ENCODE data around the gene HOTAIR. TPM values are rescaled to one million over a fixed set of nuclear protein-coding genes. Genes with fewer than 3 reads are reported as not detected.

The HOTAIR gene
- total RNA-seq, 3 donors from 2014 or later = not detected

DNA sequence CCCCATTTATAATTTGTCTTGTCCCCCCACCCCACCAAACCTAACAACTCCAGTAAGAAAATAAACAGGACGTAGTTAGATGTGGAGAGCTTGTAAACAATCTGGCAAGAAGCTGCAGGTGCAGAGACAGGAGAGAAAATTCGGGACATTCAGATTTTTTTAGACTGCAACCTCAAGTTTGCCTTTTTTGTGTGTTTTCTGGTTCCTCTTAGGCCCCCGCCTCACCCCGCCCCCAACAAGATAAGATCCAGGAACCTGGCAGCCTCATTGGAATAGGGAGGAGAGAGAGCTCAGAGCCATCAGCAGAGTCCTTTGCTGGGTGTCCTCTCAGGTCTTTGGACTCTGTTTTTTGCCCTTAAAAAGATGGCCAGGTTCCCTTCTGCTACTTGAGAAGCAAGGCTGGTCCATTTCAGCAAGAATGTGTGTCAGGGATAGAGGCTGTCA, 13.1 kb upstream of the HOTAIR start:
- TF ChIP-seq, protein P1, sequence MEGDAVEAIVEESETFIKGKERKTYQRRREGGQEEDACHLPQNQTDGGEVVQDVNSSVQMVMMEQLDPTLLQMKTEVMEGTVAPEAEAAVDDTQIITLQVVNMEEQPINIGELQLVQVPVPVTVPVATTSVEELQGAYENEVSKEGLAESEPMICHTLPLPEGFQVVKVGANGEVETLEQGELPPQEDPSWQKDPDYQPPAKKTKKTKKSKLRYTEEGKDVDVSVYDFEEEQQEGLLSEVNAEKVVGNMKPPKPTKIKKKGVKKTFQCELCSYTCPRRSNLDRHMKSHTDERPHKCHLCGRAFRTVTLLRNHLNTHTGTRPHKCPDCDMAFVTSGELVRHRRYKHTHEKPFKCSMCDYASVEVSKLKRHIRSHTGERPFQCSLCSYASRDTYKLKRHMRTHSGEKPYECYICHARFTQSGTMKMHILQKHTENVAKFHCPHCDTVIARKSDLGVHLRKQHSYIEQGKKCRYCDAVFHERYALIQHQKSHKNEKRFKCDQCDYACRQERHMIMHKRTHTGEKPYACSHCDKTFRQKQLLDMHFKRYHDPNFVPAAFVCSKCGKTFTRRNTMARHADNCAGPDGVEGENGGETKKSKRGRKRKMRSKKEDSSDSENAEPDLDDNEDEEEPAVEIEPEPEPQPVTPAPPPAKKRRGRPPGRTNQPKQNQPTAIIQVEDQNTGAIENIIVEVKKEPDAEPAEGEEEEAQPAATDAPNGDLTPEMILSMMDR (IDR thresholded peaks at IDR 0.05) = no peak
- ATAC-seq = no peak
- H3K36me3 ChIP-seq (ENCODE audit: low read depth) = no peaks in the 10 kb centered on the region

GRCh38 chr12:53986686-53987483, 12.1 kb upstream of the HOTAIR start:
- Histone ChIP-seq H3K36me3 (ENCODE audit: low read depth) (no peaks in the 10 kb centered on the region), H3K4me3 (no peak overlapping the region), H3K4me1 (ENCODE audit: low read depth) (peaks cover 15% of the 10 kb centered on the region), H3K9me3 (no peaks in the 10 kb centered on the region)
- ATAC-seq = no peak
- TF ChIP-seq, protein P1 (IDR thresholded peaks at IDR 0.05) = no peak
- intact Hi-C loops (cut with DNase I, micrococcal nuclease) = no loop called here
- peak in 1 of 3 donors; percentile 18 for DNase-seq

More for the DNA sequence above, 13.1 kb upstream of the HOTAIR start:
- no peak for DNase-seq
- Histone ChIP-seq H3K4me3 (no peak overlapping the region), H3K4me1 (ENCODE audit: low read depth) (peaks cover 15% of the 10 kb centered on the region), H3K9me3 (no peaks in the 10 kb centered on the region)
- intact Hi-C loops (cut with DNase I, micrococcal nuclease) = no loop called here

GRCh38 chr12:53985994-53986685, 11.4 kb upstream of the HOTAIR start:
- ATAC-seq (peak; percentile 24), DNase-seq (peak in 1 of 3 donors; percentile 46)
- peaks cover 15% of the 10 kb centered on the region for H3K4me1 ChIP-seq (ENCODE audit: low read depth)
- H3K36me3 ChIP-seq (ENCODE audit: low read depth) = no peaks in the 10 kb centered on the region
- TF ChIP-seq, protein P1 (IDR thresholded peaks at IDR 0.05) = no peak
- H3K4me3 ChIP-seq = no peak overlapping the region
- intact Hi-C loops (cut with DNase I, micrococcal nuclease) = no loop called here
- no peaks in the 10 kb centered on the region for H3K9me3 ChIP-seq

- DNase-seq (no peak), ATAC-seq (no peak)
- no peaks in the 10 kb centered on the region for H3K9me3 ChIP-seq
- H3K36me3 ChIP-seq (ENCODE audit: low read depth) = no peaks in the 10 kb centered on the region
- TF ChIP-seq, protein P1 (IDR thresholded peaks at IDR 0.05) = no peak
- intact Hi-C loops (cut with DNase I, micrococcal nuclease) = no loop called here
- peaks cover 13% of the 10 kb centered on the region for H3K4me1 ChIP-seq (ENCODE audit: low read depth)
- no peak overlapping the region for H3K4me3 ChIP-seq
Observed at GRCh38 chr12:53985692-53985993, 10.9 kb upstream of the HOTAIR start.

DNA sequence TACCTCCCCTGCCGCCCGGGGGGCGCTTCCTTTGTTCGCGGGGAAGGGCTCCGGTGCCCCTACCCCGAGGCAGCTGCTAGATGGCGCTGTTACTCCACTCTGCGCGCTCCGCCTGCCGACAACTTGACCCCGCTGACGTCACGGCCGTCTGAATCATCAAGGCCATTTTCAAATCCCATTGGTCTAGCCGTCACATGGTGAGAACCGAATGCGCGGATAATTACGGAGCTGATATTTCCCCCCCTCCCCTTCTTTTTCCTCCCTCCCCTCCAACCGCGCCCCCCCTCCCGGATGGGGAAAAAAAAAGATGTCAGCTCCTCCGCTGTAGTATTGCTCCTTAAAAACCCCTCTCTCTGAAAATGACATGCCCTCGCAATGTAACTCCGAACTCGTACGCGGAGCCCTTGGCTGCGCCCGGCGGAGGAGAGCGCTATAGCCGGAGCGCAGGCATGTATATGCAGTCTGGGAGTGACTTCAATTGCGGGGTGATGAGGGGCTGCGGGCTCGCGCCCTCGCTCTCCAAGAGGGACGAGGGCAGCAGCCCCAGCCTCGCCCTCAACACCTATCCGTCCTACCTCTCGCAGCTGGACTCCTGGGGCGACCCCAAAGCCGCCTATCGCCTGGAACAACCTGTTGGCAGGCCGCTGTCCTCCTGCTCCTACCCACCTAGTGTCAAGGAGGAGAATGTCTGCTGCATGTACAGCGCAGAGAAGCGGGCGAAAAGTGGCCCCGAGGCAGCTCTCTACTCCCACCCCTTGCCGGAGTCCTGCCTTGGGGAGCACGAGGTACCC, 10.3 kb upstream of the HOTAIR start, which contains the start of gene HOXC10:
HOXC10 (plus strand) TSS at position 246 of the 791 bp plus-strand sequence; CDS start at position 360, 114 bp downstream.
- DNase-seq (peak; percentile 66 to 77 (median 75)), ATAC-seq (peak; percentile 82)
- intact Hi-C loops (cut with DNase I, micrococcal nuclease) = no loop called here
- no peak within 1 kb of the TSS for H3K4me3 ChIP-seq
- H3K9me3 ChIP-seq = no peaks in the 10 kb centered on the region
- peaks cover 12% of the 10 kb centered on the region for H3K4me1 ChIP-seq (ENCODE audit: low read depth)
- TF ChIP-seq, protein P1 (IDR thresholded peaks at IDR 0.05) = no peak
- no peaks in the 10 kb centered on the region for H3K36me3 ChIP-seq (ENCODE audit: low read depth)
